ENCODE results near the gene RNPEP. TPM values are rescaled to one million over a fixed set of nuclear protein-coding genes. Genes with fewer than 3 reads are reported as not detected.
"Not testable (repeated sequence)": the region's sequence is repeated elsewhere in the genome, so short reads cannot be mapped to it uniquely, and the experiment has no call there.

The RNPEP gene
- total RNA-seq, 2 experiments from 2014 or later: 14.7 to 52.1 TPM

DNA sequence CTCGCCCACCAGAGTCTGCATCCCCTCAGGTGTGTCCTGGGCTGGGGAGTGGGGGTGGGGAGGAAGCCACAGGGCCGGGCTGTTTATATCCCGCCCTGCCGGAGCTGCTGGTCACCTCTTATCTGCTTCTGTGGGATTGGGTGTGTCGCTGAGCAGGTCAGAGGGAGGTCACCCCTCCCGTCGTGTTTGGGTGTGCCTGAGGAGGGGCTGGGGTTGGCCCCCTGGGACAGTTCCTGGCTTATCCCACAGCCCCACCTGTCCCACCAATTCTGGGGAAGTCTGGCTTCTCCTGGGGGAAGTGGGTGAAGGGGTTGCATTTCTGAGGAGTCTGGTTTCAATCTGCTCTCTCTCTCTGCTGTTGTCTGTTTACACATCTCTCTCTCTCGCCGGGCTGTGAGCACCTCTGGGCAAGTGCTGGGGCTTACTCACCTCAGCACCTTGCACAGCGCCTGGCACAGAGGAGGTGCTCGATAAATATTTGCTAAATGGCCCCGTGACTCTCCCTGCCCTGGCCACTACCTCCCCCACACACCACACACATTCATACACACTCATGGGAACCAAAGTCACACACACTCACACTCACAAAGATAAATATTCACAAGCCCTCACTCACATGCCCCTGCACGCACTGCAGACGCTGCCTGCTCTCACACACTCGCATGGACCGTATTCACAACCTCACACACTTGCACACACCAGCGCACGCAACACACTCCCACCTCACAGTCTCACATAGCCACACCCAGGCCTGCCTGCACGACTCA, 36.2 kb downstream of the RNPEP start:
- no TSS peak for BruUV-seq (replicated peaks)
- no peak overlapping the region for H3K4me3 ChIP-seq (ENCODE audit: low read depth, low read length, poor library complexity, severe bottlenecking)
- intact Hi-C loops (cut with micrococcal nuclease; ENCODE audit: unreplicated experiment): no loop called here
- no peak for DNase-seq (ENCODE audit: low spot score)
- ChIA-PET POLR2A (no interaction called here), CTCF (ENCODE audit: unreplicated experiment) (no interaction called here)
- no peak overlapping the region for H2AFZ ChIP-seq (ENCODE audit: low read length)
- no peaks in the 10 kb centered on the region for H3K9me3 ChIP-seq (ENCODE audit: low read length)
- no peaks in the 10 kb centered on the region for H3K79me2 ChIP-seq (ENCODE audit: insufficient read depth, low read depth, low read length)
- no peaks in the 10 kb centered on the region for H3K36me3 ChIP-seq (ENCODE audit: insufficient read depth, low read length)
- no peaks in the 10 kb centered on the region for H3K4me1 ChIP-seq (ENCODE audit: insufficient read depth, low read length, poor library complexity, severe bottlenecking)
- TF ChIP-seq EZH2phosphoT487 (IDR thresholded peaks at IDR 0.05; ENCODE audit: borderline replicate concordance, low read depth, low read length): no peak
- TF ChIP-seq, protein P1, sequence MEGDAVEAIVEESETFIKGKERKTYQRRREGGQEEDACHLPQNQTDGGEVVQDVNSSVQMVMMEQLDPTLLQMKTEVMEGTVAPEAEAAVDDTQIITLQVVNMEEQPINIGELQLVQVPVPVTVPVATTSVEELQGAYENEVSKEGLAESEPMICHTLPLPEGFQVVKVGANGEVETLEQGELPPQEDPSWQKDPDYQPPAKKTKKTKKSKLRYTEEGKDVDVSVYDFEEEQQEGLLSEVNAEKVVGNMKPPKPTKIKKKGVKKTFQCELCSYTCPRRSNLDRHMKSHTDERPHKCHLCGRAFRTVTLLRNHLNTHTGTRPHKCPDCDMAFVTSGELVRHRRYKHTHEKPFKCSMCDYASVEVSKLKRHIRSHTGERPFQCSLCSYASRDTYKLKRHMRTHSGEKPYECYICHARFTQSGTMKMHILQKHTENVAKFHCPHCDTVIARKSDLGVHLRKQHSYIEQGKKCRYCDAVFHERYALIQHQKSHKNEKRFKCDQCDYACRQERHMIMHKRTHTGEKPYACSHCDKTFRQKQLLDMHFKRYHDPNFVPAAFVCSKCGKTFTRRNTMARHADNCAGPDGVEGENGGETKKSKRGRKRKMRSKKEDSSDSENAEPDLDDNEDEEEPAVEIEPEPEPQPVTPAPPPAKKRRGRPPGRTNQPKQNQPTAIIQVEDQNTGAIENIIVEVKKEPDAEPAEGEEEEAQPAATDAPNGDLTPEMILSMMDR (conservative IDR thresholded peaks at IDR 0.05; ENCODE audit: low read length): no peak
- no peaks in the 10 kb centered on the region for H4K20me1 ChIP-seq (ENCODE audit: insufficient read depth, low read length)
- no peak overlapping the region for H3K4me2 ChIP-seq (ENCODE audit: low read length)
- no peaks in the 10 kb centered on the region for H3K9me2 ChIP-seq (ENCODE audit: insufficient read depth, low read length)
- H3K27ac ChIP-seq (ENCODE audit: low read depth, low read length, poor library complexity, severe bottlenecking): no peak overlapping the region

DNA sequence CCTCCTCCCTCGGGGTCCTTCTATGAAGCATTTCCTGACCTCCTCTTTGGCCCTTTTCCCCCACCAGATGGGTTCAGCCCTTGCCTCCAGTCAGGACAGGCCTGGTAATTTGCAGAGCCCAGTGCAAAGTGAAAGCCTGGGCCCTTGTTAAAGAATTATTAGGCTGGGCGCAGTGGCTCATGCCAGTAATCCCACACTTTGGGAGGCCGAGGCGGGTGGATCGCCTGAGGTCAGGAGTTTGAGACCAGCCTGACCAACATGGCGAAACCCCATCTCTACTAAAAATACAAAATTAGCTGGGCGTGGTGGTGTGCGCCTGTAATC, 36.7 kb downstream of the RNPEP start:
- POLR2A ChIA-PET; CTCF ChIA-PET (ENCODE audit: unreplicated experiment); H3K27ac ChIP-seq (ENCODE audit: low read depth, low read length, poor library complexity, severe bottlenecking); H3K4me3 ChIP-seq (ENCODE audit: low read depth, low read length, poor library complexity, severe bottlenecking); H3K4me1 ChIP-seq (ENCODE audit: insufficient read depth, low read length, poor library complexity, severe bottlenecking); intact Hi-C loops (cut with micrococcal nuclease; ENCODE audit: unreplicated experiment); DNase-seq (ENCODE audit: low spot score); H3K79me2 ChIP-seq (ENCODE audit: insufficient read depth, low read depth, low read length); H4K20me1 ChIP-seq (ENCODE audit: insufficient read depth, low read length); H3K9me2 ChIP-seq (ENCODE audit: insufficient read depth, low read length); H3K36me3 ChIP-seq (ENCODE audit: insufficient read depth, low read length); H3K4me2 ChIP-seq (ENCODE audit: low read length); BruUV-seq (replicated peaks); H2AFZ ChIP-seq (ENCODE audit: low read length); H3K9me3 ChIP-seq (ENCODE audit: low read length): not testable (repeated sequence)

GRCh38 chr1:202023001-202023433, 40.6 kb downstream of the RNPEP start:
- intact Hi-C loops (cut with micrococcal nuclease; ENCODE audit: unreplicated experiment): no loop called here
- TF ChIP-seq EZH2phosphoT487 (IDR thresholded peaks at IDR 0.05; ENCODE audit: borderline replicate concordance, low read depth, low read length): no peak
- TF ChIP-seq, protein P1 (conservative IDR thresholded peaks at IDR 0.05; ENCODE audit: low read length): no peak
- no peak overlapping the region for H2AFZ ChIP-seq (ENCODE audit: low read length)
- no peaks in the 10 kb centered on the region for H3K9me3 ChIP-seq (ENCODE audit: low read length)
- ChIA-PET CTCF (ENCODE audit: unreplicated experiment) (no interaction called here), POLR2A (interaction anchor here (0.6 kb wide), 1 partner anchor 25 kb away, joined by 5 read pairs; no protein-coding TSS in a partner anchor)
- no peaks in the 10 kb centered on the region for H3K4me1 ChIP-seq (ENCODE audit: insufficient read depth, low read length, poor library complexity, severe bottlenecking)
- no TSS peak for BruUV-seq (replicated peaks)
- no peaks in the 10 kb centered on the region for H4K20me1 ChIP-seq (ENCODE audit: insufficient read depth, low read length)
- H3K9me2 ChIP-seq (ENCODE audit: insufficient read depth, low read length): no peaks in the 10 kb centered on the region
- H3K4me3 ChIP-seq (ENCODE audit: low read depth, low read length, poor library complexity, severe bottlenecking): no peak overlapping the region
- no peak overlapping the region for H3K4me2 ChIP-seq (ENCODE audit: low read length)
- no peaks in the 10 kb centered on the region for H3K36me3 ChIP-seq (ENCODE audit: insufficient read depth, low read length)
- H3K79me2 ChIP-seq (ENCODE audit: insufficient read depth, low read depth, low read length): no peaks in the 10 kb centered on the region
- DNase-seq (ENCODE audit: low spot score): no peak
- H3K27ac ChIP-seq (ENCODE audit: low read depth, low read length, poor library complexity, severe bottlenecking): no peak overlapping the region
